ENCODE results near the gene CWH43. TPM values are rescaled to one million over a fixed set of nuclear protein-coding genes. Genes with fewer than 3 reads are reported as not detected.
"Not testable (repeated sequence)": the region's sequence is repeated elsewhere in the genome, so short reads cannot be mapped to it uniquely, and the experiment has no call there.

The CWH43 gene
- total RNA-seq, 1 experiment from 2014 or later, result not detected

DNA sequence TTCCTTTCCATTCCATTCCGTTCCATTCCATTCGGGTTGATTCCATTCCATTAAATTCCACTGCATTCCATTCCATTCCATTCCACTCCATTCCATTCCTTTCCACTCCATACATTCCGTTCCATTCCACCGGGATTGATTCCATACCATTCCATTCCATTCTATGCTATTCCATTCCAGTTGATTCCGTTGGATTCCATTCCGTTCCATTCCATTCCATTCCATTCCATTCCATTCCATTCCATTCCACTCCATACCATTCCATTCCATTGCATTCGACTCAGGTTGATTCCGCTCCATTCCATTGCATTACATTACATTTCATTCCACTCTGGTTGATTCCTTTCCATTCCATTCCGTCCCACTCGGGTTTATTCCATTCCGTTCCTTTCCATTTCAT, 110.1 kb downstream of the CWH43 start:
- not testable (repeated sequence) for DNase-seq (ENCODE audit: low read depth)

DNA sequence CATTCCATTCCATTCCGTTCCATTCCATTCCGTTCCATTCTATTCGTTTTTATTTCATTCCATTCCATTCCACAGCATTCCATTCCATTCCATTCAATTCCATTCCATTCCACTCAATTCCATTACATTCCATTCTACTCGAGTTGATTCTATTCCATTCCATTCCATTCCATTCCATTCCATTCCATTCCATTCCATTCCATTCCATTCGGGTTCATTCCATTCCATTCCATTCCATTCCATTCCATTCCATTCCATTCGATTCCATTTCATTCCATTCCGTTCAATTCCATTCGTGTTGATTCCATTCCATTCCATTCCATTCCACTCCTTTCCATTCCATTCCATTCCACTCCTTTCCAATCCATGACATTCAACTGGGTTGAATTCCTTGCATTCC, 110.6 kb downstream of the CWH43 start:
- DNase-seq (ENCODE audit: low read depth), result not testable (repeated sequence)

DNA sequence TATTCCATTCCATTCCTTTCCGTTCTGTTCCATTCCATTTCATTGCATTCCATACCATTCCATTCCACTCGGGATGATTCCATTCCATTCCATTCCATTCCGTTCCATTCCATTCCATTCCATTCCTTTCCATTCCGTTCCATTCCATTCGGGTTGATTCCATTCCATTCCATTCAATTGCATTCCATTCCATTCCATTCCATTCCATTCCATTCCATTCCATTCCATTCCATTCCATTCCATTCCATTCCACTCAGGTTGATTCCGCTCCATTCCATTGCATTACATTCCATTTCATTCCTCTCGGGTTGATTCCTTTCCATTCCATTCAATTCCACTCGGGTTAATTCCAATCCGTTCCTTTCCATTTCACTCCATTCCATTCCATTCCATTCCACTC, 111.0 kb downstream of the CWH43 start:
- not testable (repeated sequence) for DNase-seq (ENCODE audit: low read depth)

DNA sequence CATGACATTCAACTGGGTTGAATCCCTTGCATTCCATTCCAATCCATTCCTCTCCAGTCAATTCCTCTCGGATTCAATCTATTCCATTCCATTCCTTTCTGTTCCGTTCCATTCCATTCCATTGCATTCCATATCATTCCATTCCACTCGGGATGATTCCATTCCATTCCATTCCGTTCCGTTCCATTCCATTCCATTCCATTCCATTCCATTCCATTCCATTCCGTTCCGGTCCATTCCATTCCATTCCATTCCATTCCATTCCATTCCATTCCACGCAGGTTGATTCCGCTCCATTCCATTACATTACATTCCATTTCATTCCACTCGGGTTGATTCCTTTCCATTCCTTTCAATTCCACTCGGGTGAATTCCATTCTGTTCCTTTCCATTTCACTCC, 111.4 kb downstream of the CWH43 start:
- DNase-seq (ENCODE audit: low read depth), result not testable (repeated sequence)

DNA sequence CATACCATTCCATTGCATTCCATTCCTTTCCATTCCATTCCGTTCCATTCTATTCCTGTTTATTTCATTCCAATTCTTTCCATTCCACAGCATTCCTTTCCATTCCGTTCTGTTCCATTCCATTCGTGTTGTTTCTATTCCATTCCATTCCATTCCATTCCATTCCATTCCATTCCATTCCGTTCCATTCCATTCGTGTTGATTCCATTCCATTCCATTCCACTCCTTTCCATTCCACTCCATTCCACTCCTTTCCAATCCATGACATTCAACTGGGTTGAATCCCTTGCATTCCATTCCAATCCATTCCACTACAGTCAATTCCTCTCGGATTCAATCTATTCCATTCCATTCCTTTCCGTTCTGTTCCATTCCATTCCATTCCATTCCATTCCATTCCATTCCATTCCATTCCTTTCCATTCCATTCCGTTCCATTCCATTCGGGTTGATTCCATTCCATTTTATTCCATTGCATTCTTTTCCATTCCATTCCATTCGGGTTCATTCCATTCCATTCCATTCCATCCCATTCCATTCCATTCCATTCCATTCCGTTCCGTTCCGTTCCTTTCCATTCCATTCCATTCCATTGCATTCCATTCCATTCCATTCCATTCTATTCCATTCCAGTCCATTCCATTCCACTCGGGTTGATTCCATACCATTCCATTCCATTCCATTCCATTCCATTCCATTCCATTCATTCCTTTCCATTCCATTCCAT, 112.1 kb downstream of the CWH43 start:
- DNase-seq (ENCODE audit: low read depth), result not testable (repeated sequence)

DNA sequence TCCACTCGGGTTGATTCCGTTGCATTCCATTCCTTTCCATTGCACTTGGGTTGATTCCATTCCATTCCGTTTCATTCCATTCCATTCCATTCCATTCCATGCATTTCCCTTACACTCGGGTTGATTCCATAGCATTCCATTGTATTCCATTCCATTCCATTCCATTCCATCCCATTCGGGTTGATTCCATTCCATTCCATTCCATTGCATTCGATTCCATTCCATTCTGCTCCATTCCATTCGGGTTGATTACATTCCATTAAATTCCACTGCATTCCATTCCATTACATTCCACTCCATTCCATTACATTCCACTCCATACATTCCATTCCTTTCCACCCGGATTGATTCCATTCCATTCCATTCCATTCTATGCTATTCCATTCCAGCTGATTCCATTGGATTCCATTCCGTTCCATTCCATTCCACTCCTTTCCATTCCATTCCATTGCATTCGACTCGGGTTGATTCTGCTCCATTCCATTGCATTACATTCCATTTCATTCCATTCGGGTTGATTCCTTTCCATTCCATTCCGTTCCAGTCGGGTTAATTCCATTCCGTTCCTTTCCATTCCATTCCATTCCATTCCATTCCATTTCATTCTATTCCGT, 113.9 kb downstream of the CWH43 start:
- DNase-seq (ENCODE audit: low read depth), result not testable (repeated sequence)

DNA sequence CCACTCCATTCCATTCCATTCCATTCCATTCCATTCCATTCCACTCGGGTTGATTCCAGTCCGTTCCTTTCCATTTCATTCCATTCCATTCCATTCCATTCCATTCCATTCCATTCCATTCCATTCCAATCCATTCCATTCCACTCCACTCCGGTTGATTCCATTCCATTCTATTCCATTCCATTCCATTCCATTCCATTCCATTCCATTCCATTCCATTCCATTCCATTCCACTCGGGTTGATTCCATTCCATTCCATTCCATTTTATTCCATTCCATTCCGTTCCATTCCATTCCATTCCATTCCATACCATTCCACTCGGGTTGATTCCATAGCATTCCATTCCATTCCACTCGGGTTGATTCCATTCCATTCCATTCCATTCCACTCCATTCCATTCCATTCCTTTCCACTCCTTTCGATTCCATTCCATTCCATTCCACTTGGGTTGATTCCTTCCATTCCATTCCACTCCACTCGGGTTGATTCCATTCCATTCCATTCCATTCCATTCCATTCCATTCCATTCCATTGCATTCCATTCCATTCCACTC, 116.3 kb downstream of the CWH43 start:
- DNase-seq (ENCODE audit: low read depth), result not testable (repeated sequence)

DNA sequence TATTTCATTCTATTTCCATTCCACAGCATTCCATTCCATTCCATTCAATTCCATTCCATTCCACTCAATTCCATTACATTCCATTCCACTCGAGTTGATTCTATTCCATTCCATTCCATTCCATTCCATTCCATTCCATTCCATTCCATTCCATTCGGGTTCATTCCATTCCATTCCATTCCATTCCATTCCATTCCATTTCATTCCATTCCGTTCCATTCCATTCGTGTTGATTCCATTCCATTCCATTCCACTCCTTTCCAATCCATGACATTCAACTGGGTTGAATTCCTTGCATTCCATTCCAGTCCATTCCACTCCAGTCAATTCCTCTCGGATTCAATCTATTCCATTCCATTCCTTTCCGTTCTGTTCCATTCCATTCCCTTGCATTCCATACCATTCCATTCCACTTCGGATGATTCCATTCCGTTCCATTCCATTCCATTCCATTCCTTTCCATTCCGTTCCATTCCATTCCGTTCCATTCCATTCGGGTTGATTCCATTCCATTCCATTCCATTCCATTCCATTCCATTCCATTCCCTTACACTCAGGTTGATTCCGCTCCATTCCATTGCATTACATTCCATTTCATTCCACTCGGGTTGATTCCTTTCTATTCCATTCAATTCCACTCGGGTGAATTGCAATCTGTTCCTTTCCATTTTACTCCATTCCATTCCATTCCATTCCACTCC, 117.5 kb downstream of the CWH43 start:
- DNase-seq (ENCODE audit: low read depth), result not testable (repeated sequence)

DNA sequence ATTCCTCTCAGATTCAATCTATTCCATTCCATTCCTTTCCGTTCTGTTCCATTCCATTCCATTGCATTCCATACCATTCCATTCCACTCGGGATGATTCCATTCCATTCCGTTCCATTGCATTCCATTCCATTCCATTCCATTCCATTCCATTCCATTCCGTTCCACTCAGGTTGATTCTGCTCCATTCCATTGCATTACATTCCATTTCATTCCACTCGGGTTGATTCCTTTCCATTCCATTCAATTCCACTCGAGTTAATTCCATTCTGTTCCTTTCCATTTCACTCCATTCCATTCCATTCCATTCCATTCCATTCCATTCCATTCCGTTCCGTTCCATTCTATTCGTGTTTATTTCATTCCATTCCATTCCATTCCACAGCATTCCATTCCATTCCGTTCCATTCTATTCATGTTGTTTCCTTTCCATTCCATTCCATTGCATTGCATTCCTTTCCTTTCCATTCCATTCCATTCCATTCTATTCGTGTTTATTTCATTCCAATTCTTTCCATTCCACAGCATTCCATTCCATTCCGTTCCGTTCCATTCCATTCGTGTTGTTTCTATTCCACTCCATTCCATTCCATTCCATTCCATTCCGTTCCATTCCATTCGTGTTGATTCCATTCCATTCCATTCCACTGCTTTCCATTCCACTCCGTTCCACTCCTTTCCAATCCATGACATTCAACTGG, 118.3 kb downstream of the CWH43 start:
- not testable (repeated sequence) for DNase-seq (ENCODE audit: low read depth)

DNA sequence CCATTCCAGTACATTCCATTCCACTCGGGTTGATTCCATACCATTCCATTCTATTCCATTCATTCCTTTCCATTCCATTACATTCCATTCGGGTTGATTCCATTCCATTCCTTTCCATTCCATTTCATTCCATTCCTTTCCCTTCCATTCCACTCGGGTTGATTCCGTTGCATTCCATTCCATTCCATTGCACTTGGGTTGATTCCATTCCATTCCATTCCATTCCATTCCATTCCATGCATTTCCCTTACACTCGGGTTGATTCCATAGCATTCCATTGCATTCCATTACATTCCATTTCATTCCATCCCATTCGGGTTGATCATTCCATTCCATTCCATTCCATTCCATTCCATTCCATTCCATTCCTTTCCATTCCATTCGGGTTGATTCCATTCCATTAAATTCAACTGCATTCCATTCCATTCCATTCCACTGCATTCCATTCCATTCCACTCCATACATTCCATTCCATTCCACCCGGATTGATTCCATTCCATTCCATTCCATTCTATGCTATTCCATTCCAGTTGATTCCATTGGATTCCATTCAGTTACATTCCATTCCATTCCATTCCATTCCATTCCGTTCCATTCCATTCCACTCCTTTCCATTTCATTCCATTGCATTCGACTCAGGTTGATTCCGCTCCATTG, 119.3 kb downstream of the CWH43 start:
- not testable (repeated sequence) for DNase-seq (ENCODE audit: low read depth)

DNA sequence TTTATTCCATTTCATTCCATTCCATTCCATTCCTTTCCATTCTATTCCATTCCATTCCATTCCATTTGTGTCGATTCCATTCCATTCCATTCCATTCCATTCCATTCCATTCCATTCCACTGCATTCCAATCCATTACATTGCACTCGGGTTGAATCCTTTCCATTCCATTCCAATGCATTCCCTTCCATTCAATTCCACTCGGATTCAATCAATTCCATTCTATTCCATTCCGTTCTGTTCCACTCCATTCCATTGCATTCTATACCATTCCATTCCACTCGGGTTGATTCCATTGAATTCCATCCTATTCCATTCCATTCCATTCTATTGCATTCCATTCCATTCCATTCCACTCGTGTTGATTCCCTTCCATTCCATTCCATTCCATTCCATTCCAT, 121.2 kb downstream of the CWH43 start:
- peak; percentile 43 for DNase-seq (ENCODE audit: low read depth)

DNA sequence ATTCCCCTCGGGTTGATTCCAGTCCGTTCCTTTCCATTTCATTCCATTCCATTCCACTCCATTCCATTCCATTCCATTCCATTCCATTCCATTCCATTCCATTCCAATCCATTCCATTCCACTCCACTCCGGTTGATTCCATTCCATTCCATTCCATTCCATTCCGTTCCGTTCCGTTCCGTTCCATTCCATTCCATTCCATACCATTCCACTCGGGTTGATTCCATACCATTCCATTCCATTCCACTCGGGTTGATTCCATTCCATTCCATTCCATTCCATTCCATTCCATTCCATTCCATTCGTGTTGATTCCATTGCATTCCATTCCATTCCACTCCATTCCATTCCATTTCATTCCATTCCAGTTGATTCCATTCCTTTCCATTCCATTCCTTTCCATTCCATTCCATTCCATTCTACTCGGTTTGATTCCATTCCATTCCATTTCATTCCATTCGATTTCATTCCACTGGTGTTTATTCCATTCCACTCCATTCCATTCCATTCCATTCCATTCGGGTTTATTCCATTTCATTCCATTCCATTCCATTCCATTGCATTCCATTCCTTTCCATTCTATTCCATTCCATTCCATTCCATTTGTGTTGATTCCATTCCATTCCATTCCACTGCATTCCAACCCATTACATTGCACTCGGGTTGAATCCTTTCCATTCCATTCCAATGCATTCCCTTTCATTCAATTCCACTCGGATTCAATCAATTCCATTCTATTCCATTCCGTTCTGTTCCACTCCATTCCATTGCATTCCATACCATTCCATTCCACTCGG, 122.3 kb downstream of the CWH43 start:
- DNase-seq (ENCODE audit: low read depth), result not testable (repeated sequence)

DNA sequence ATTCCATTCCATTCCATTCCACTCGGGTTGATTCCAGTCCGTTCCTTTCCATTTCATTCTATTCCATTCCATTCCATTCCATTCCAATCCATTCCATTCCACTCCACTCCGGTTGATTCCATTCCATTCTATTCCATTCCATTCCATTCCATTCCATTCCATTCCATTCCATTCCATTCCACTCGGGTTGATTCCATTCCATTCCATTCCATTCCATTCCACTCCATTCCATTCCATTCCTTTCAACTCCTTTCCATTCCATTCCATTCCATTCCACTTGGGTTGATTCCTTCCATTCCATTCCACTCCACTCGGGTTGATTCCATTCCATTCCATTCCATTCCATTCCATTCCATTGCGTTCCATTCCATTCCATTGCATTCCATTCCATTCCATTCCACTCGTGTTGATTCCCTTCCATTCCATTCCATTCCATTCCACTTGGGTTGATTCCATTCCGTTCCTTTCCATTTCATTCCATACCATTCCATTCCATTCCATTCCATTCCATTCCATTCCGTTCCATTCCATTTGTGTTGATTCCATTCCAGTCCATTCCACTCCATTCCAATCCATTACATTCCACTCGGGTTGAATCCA, 123.6 kb downstream of the CWH43 start:
- DNase-seq (ENCODE audit: low read depth), result not testable (repeated sequence)

DNA sequence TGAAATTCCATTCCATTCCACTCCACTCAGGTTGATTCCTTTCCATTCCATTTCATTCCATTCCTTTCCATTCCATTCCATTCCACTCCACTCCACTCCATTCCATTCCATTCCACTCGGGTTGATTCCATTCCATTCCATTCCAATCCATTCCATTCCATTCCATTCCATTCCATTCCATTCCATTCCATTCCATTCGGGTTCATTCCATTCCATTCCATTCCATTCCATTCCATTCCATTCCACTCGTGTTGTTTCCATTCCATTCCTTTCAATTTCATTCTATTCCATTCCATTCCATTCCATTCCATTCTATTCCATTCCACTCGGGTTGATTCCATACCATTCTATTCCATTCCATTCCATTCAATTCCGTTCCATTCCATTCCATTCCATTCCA, 124.5 kb downstream of the CWH43 start:
- DNase-seq (ENCODE audit: low read depth), result not testable (repeated sequence)

Other genes with a start within 250 kb of the CWH43 start
- 28.7 and 40.2 TPM in 2 replicates for gene FRYL, start 206.0 kb upstream of the CWH43 start, total RNA-seq (2014; rRNA removed; shearing (Covaris generic))
- gene OCIAD1, start 155.2 kb upstream of the CWH43 start, total RNA-seq (2014; rRNA removed; shearing (Covaris generic)), result 104 and 139 TPM in 2 replicates
- 20.5 and 40.0 TPM in 2 replicates for gene OCIAD2, start 79.5 kb upstream of the CWH43 start, total RNA-seq (2014; rRNA removed; shearing (Covaris generic))